Measurements from ENCODE around the gene SLC2A4RG. TPM values are rescaled to one million over a fixed set of nuclear protein-coding genes. Genes with fewer than 3 reads are reported as not detected.

SLC2A4RG gene
- polyA plus RNA-seq (2013, experiment 1 of 2; ENCODE audit: insufficient read length) = 81.1 TPM
- polyA plus RNA-seq (2013, experiment 2 of 2; ENCODE audit: insufficient read length) = 72.4 TPM

- DNase-seq = peak; percentile 82
Observed at GRCh38 chr20:63739130-63740069, at the start of gene SLC2A4RG. SLC2A4RG (plus strand) TSS chr20:63739776; CDS start chr20:63739913, 137 bp downstream.

- DNase-seq = no peak
Observed at GRCh38 chr20:63690003-63690897, 49.3 kb upstream of the SLC2A4RG start.

GRCh38 chr20:63690898-63691710, 48.5 kb upstream of the SLC2A4RG start:
- DNase-seq = no peak

GRCh38 chr20:63691711-63692435, 47.7 kb upstream of the SLC2A4RG start:
- DNase-seq = no peak

GRCh38 chr20:63692436-63693082, 47.0 kb upstream of the SLC2A4RG start:
- DNase-seq = peak; percentile 21

GRCh38 chr20:63693083-63693732, 46.4 kb upstream of the SLC2A4RG start:
- DNase-seq = no peak

- no peak for DNase-seq
Observed at GRCh38 chr20:63693733-63694583, 45.6 kb upstream of the SLC2A4RG start.

- no peak for DNase-seq
Observed at GRCh38 chr20:63694584-63695423, 44.8 kb upstream of the SLC2A4RG start.

- no peak for DNase-seq
Observed at GRCh38 chr20:63695424-63696305, 43.9 kb upstream of the SLC2A4RG start.

- no peak for DNase-seq
Observed at GRCh38 chr20:63696306-63696627, 43.3 kb upstream of the SLC2A4RG start.

- no peak for DNase-seq
Observed at GRCh38 chr20:63696628-63697356, 42.8 kb upstream of the SLC2A4RG start, which contains the start of gene TNFRSF6B. TNFRSF6B (plus strand) TSS chr20:63696652; CDS start chr20:63696768, 116 bp downstream.

- DNase-seq = no peak
Observed at GRCh38 chr20:63697357-63697867, 42.2 kb upstream of the SLC2A4RG start.

GRCh38 chr20:63697868-63698545, 41.6 kb upstream of the SLC2A4RG start:
- DNase-seq = no peak

- DNase-seq = peak; percentile 87
Observed at GRCh38 chr20:63698739-63699465, 40.7 kb upstream of the SLC2A4RG start.

Data from fibroblast of skin of scalp (primary cell).